ENCODE measurements around the gene UNCX.

DNA sequence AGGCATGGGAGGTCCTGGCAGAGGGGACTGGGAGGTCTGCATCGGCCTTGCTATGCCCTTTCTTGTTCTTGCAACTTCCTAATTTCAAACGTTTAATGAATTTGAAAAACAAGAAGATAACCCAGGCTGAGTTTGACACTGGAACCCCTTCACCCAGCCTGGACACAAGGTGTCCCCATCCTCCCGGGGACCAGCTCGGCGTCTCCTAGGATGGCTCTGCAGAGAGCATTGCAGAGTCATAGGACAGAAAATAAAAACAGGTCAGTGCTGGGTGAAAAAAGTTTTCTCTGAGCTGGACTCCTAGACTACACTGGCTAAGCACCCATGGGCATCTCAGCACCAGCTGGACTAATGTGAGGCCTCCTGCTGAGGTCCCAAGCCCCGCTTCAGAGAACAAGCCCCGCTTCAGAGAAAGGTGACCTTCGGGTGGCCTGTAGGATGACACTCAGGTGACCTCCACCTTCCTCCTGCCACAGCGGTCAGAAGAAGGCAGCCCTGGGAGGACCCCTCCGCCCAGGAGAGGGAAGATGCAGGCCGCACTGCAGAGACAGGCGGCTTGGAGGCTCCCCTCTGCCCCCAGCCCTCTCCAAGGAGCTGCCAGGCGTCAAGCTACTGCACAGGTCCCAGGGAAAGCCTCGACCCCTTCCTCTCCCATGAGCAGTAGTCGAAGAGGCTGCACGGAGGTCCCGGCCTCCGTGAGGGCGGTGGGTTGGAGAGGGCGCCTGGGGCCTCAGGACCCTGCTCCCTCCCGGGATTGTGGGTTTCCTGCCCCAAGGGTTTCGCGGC is 9.3 kb upstream of the UNCX start:
- TF ChIP-seq, protein P1, sequence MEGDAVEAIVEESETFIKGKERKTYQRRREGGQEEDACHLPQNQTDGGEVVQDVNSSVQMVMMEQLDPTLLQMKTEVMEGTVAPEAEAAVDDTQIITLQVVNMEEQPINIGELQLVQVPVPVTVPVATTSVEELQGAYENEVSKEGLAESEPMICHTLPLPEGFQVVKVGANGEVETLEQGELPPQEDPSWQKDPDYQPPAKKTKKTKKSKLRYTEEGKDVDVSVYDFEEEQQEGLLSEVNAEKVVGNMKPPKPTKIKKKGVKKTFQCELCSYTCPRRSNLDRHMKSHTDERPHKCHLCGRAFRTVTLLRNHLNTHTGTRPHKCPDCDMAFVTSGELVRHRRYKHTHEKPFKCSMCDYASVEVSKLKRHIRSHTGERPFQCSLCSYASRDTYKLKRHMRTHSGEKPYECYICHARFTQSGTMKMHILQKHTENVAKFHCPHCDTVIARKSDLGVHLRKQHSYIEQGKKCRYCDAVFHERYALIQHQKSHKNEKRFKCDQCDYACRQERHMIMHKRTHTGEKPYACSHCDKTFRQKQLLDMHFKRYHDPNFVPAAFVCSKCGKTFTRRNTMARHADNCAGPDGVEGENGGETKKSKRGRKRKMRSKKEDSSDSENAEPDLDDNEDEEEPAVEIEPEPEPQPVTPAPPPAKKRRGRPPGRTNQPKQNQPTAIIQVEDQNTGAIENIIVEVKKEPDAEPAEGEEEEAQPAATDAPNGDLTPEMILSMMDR (IDR thresholded peaks at IDR 0.05 in 2 of 3, conservative IDR thresholded peaks at IDR 0.05 in 1 of 3; ENCODE audit: borderline replicate concordance in 1 of 3, insufficient read depth in 1 of 3, low read depth in 2 of 3, low read length in 2 of 3), result 0 out of 6 replicates have a peak, but pooled peaks of 1 of the 3 experiments have one; percentile 10
- no peak for TF ChIP-seq POLR2A (IDR thresholded peaks at IDR 0.05; ENCODE audit: borderline replicate concordance, extremely low read depth, insufficient read depth, insufficient read length)
- TF ChIP-seq POLR2AphosphoS5 (IDR thresholded peaks at IDR 0.05; ENCODE audit: low read depth, low read length), result no peak
- TF ChIP-seq SP1 (IDR thresholded peaks at IDR 0.05; ENCODE audit: low read depth), result no peak
- TF ChIP-seq EGR1 (IDR thresholded peaks at IDR 0.05; ENCODE audit: low read depth), result no peak
- TF ChIP-seq SRF (IDR thresholded peaks at IDR 0.05; ENCODE audit: low read depth), result no peak

All from HCT116 (cell line).